T-helper 2 cell treated with Interferon-gamma antibody and Interleukin-4, amounts not matched to agents 100 ng/mL and 5 ng/mL, for 36 hours (primary cell): ENCODE results near the gene GRIP2. TPM values are rescaled to one million over a fixed set of nuclear protein-coding genes. Genes with fewer than 3 reads are reported as not detected.

Experiments used
- intact Hi-C: fragments of 100-400 bp; cut with micrococcal nuclease; formaldehyde crosslinking; loops from one replicate; pipeline ENCODE4 v1.15.1; 2023
- total RNA-seq: library from RNA; stranded (reverse); gene quantifications from 2 replicates; pipeline ENCODE4 v1.2.3, GENCODE V29; 2022

Gene GRIP2
- total RNA-seq, 1 donor from 2014 or later, result not detected

DNA sequence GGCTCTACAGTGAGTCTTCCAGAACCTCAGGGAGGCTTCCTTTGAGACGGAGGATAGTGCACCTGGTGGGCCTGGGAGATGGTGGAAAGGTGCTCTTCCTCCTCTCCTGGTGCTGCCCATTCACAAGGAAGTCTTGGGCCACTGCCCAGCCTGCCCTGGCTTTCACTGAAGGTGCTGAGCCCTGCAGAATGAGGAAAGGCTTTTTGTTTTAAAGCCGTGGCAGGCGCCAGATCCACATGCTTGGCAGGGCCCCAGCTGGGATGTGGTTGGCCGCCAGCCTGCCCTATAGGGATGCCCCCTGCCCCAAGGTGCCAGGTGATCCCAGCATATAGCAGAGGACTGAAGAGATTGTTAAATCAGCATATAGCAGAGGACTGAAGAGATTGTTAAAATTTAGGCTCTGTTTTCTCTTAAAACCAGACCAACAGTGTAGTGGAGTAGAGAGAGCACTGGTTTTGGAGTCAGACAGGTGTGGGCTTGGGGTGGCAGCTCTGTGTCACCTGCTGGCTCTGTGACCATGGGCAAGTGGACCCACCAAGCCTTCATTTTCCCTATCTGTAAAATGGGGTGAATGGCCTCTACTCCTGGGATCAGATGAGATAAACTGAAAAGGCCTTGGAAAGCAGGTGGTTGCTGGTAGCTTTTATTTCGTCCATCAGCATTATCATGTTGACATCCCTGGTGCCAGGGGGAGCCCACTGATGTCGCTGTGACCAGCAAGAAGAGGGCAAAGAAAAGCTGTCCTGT, 84.4 kb downstream of the GRIP2 start:
- intact Hi-C loops, result no loop called here

DNA sequence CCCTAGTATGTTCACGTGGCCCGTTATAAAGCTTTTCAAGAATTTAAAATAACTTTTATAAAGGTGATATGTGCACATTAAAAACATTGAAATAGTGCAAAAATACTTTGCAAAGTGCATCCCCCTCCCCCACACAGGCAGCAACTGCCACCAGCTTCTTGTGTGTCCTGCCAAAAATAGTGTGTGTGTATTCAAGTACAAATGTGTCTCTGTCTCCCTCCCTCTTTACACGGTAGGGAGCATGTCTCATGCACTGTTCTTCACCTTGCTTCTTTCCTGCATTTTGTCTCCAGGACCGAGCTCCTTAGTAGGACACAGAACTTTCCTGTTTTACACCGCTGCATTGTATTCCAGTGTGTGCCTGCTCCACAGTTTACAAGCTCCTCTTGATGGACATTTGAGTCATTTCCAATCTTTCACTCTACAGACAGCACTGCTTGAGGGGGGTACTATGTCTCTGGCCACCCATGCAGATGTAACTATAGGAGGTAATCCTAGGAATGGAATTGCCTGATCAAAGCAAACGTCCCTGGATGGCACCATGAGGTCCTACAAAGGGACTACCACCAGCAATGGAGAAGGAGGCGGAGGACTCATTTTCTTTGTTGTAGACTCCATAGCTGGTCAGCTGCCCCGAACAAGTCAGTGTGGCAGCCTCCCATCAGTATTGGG, 85.4 kb downstream of the GRIP2 start:
- intact Hi-C loops, result no loop called here

DNA sequence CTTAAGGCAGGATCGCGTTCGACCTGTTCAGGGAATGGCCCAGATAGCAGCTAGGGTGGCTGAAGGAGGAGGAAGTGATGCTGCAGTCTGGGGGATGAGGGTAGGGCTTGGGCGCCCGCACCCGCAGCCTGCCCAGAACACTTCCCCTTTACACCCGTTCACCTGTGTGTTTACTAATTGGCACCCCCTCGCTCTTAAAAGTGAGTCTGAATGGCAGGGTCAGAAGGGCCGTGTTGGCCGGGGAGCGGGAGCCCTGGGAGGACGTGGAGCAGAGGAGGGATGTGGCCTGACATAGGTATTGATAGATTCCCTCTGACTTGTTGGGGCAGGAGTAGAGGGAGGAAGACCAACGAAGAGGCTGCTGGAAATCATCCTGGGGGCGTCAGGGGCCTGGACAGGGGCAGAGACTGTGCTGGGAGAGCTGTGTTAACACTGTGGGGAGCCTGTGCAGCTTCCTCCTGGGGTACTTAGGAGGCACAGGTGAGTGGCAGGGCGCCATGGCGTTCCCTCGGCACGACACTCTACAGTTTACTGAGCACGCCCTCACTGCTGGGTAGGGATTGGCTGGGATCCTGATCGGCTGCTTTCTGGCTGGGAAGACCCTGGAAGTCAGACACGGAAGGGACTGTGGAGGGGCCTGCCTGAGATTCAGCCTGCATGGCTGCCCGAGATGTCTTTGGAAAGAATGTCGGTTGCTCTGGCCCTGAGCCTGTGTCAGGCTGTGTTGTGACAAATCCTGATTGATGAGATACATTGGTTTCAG, 86.1 kb downstream of the GRIP2 start:
- intact Hi-C loops, result no loop called here

DNA sequence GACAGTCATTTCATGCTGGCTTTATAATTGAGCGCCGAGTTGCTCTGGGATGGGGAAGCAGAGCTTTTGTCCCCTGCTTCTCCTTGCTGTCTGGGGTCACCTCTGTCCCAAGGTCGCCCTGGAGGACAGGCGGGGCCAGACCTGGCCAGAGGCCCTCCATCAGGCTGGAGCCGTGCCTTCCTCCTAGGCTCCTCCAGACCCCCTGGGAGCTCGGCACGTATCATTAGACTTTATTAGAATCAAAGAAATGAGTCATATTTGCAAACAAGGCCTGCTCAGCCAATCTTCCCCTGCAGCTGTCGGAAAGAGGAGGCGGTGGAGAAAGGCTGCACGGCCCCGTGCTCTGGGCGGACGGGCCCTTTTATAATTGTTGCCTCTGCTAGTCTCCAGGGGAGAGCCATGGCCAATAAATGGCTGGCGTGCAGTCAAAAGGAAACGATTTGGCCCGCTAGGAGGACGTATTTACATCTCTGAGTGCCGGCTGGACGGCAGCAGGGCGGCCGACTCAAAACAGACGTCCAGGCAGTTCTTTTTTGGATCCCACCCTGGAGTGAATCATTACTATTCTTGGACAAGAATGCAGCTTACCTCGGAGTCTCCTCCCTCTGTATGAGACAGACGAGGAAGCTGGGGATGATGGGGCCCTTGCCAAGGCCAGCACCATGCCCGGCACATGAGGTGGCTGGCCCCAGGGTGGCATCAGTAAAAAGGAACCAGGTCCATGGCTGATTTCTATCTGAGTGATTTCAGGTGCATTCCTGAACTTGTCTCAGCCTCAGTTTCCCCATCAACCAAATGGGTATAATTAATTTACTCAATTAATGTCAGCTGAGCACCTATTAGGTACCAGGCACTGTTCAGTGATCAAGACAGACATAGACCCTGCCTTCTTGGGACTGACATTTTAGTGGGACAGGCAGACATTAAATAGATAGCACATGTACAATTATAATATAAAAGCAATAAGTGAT, 87.1 kb downstream of the GRIP2 start:
- intact Hi-C loops, result no loop called here

DNA sequence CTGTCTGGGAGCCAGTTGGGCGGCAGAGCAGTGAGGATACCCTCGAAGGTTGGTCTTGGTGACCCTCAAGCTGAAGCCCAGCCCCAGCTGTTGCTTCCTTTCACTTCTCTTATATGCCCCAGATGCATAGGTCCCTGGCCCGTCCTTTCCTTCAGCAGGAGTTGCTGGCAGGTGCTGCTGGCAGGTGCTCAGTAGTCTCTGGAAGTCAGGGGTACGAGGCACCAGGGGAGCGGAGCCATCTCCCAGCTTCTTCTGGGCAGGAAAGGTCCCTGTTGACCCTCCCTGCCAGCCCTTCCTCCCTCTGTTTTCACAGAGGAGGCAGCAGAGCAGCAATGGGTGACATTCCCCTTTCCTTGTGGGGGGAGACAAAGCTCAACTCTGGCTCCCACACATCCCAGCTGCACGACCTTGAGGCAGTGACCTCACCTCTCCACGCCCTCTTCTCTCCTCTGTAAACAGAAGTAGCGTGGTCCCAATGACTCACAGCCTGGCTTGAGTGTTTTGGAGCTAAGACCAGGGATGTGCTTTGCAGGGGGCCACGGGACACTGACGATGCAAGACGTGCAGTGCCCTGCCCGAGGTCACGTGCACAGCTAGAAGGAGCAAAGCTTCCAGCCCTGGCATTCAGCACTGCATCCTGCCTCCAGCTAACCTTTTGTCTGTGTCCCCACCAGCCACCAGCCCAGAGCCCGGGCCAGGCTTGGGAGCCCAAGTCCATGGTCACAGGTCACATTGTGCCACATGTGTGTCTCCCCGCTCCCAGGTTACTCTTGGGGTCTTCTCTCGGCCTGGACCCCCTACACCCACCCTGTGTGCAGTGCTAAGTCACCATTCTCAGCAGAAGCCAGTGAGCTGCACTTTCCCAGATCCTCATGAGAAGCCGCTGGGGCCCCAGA, 88.0 kb downstream of the GRIP2 start:
- intact Hi-C loops, result no loop called here

DNA sequence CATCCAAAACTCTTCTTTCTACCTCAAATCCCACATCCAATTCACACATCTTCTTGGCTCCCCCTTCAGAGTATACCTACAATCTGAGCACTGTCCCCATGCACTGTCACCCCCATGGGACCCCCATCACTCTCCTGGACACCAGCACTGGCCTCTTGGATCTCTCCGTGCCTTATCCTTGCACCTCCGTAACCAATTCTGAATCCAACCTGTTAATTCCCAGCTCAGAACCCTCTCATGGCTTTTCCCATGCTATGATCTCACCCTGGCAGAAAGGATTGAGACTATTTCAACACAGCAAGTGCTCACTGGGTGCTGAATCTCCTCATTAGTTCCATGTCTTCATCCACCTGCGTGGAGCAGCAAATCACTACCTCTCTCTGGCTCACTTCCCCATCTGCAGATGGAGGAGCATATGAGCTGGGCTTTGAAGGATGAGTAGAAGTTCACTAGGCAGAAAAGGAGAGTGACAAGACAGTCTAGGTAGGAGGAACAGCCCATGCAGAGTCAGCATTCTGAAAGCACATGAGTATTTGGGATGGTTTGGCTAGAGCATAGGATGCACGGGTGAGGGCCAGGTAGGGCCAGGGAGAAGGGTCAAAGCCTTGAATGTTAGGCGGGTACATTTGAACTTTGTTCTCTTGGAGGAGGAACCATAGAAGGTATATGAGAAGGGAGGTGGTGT, 89.1 kb downstream of the GRIP2 start:
- intact Hi-C loops, result no loop called here

DNA sequence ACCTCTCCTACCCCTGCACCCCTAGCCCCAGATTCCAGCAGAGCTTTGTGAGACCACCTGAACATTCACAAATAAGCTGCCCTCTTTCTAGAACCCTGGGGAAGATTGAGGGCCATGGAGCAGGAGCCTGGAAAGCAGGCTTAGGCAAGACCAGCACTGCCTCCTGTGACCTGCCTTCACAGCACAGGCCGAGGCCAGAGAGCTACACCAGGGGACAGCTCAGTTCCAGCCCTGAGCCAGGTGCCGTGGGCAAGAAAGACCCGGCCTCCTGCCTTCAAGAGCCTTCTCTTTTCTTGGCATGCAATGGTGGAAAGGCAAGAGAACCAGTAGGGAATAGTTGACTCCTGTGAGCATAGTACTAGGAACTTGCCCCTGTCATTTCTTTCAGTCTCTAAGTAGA, 89.6 kb downstream of the GRIP2 start:
- intact Hi-C loops, result no loop called here

DNA sequence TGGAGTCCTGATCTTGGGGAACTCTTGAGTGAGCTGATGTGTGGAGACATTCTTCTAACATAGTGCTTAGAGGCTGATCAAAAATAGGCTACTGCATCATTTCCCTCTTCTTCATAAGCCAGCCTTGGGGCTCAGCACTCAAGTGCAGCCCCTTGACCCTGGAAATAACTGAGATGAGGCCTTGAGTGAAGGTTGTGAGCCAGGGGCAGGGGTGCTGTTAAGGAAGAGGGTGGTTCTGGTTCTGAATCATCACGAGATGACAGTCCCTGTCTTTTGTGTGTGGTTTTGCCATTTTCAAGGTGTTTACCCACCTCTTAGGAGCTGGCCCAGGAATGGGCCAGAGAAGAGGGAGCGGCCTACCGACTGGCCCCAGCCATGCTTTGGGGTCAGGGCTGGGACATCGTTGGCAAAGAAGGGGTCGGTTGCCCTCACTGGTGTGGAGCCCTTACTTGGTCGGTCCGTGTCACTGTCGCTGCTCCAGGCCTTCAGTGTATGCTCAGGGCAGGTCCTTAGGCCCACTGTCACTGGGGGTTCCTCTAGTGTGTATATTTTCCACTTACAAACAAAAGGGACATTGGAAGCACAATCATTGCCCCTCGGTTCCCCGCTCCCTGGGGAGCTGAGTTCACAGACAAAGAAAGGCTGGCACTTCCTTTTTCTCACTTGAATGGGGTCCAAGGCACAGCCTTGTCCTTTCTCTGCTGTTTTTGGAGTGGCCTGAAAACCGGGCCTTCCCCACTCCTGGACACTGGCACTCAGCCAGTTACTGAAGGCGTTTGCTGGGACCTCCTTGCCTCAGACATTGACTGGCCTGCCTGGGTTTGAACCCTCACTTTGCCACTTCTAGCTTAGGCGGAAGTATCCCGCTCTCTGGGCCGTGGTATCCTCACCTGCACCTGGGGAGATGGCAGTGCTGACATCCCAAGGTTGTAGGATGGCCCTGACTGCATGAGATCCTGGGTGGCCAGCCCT, 91.1 kb downstream of the GRIP2 start:
- intact Hi-C loops, result no loop called here

DNA sequence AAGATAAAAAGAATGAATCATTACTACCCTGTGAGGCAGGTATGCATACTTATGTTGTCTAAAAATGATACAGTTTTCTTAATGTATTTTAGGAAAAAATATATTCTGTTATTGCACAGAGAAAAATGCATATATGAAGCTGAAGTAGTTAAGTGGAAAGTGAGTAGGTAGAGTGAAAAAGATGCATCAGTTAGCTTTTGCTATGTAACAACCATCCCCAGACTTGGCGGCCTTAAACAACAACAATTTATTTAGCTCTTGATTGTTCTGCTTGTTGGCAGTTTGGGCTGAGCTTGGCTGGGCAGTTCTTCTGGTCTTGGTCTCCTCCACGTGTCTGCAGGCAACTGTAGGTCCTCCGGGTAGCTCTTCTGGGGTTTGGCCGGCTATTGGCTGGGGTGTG, 92.1 kb downstream of the GRIP2 start:
- intact Hi-C loops, result no loop called here

DNA sequence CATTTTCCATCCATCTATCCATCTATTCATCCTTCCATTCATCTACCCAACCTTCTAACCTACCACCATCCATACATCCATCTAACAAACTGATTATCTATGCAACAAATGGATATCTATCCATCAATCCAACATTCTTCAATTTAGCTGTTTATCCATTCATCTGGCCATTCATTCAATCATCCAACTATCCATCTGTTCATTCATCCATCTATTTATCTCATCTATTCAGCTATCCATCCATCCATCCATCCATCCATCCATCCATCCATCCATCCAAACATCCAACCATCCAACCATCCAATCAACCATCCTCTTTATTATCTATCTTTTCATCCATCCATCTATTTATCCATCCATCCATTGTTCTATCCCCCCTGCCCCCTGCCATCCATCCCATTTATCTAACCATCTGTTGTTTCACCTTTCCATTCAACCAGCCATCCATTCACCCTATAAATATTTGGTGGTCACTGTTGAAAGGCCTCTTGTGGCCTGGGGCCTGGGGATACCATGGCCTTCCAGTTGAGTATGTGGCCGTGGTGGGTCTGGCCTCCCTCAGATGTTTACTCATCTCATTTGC, 93.1 kb downstream of the GRIP2 start:
- intact Hi-C loops, result no loop called here

DNA sequence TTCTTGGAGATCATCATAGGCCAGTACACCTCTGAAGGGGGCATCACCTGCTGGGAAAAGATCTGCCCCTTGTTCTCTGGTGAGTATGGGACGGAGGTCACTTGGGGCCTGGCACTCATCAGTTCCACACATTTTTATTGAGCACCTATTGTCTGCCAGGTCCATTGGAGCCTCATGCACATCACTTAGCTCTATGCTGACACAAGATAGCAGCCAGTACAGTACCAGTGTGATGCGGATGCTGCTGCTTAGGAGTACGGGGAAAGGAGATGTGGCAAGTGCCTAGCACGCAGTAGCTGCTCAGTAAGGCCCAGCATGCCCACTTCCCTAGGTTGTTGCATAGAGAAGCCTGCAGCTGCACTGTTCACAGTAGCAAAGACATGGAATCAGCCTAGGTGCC, 94.4 kb downstream of the GRIP2 start:
- intact Hi-C loops, result no loop called here

DNA sequence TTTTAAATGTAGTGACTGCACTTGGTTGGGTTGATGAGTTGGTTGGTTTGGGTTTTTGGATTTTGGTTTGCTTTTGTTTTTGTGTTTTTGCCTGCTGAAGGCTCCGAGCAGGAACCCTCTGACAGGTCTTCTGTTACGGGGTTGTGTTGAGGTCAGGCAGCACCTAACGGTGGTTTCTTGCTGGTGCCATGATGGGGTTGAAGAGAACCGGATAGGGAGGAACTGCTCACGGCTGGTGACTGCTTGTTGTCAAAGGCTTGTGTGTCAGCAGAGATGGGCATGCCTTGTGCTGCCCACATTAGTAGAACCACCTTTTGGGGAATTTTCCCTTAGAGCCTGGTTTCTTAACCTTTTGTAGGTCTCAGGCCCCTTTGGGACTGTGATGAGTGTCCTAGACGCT, 95.8 kb downstream of the GRIP2 start:
- intact Hi-C loops, result no loop called here

DNA sequence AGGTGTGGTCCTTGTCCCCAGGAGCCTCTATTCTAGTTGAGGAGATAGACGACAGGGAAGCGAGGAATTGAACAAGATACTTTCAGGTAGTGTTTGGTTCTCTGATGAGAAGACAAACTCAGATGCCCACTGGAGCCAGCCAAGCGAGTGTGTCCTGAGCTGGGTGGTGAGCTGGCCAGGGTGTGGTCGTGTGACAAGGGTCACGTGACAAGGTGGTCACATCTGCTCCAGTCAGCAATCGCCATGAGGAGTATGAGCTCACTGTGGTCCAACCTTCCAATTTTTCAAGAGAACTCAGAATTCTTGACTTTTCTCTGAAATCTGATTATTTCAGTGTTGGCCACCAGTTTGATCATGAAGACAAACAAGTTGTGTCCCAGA, 98.2 kb downstream of the GRIP2 start:
- intact Hi-C loops, result no loop called here

DNA sequence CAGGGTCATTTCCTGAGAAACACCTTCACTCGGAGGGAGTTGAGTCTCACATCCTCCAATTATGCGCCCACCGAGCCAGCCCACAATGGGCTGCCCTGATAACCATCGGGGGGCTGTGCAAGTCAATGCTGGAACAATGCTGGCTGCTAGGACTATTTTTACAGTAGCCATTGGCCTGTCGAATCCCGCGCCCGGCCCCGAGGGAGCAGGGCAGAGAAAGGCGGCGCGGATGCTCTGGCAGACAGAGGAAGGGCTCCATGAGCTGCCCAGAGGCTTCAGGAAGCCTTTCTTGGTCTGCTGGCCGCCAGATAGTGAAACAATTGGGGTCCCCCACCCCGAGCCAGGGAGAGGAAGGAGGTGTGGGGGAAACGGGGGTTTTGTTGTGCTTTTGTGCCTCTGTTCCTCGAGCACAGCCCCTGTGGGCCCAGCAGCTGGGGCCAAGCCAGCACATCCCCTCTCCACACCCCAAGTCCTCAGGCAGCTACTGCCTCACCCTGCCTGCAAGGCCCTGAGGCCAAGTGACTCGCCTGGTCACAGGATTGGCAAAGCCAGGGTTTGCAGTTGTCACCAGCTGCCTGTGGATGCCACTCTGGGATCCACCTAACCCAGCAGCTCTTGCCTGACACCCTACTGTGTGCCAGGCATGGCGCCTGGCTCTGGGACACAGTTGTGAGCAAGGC, 98.8 kb downstream of the GRIP2 start:
- intact Hi-C loops, result no loop called here

DNA sequence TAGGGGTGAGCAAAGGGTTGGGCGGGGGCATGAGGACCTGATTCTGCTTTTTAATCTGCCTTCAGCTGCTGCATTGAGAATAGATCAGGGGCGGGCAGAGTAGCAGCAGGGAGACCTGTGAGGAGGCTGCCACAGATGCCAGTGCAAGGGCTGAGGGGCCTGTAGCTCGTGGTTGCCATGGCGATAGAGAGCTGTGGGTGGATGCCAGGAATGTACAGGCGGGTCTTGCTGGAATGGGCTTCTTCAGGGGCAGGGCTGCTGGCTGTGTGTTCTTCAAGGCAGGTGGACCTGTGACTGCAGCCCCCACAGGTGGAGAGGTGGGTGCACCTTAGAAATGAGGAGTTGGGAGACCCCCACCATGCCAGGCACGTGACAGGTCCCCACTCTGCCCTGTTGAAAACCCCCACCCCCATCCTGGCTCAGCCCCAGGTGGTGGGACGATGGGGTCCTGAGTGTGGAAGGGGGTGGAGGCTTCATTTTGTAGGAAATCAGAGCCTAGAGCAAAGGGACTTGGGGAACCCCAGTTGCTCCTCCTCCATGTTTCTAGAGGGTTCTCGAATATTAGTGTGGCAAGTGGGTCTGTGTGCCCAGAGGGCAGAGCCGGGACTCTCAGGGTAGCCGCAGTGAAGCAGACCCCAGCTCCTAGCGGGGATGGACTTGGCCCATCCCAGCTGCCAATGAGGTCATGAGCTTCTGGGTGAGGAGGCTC, 99.5 kb downstream of the GRIP2 start:
- intact Hi-C loops, result no loop called here

DNA sequence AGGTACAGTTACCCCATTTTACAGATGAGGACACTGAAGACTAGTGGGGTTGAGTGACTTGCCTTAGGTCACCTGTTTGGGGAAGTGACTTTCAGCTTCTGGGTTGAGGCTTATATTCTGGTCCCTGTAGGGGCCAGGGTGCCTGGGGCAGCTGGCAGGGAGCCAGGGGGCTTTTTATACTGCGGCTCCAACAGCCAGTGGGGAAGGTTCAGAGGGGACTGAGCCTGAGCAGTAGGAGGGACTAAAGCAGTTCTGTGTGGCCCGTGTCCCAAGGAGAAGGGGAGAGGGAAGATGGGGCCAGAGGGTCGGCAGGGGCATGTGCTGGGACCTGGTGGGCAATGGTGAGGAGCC, 100.0 kb downstream of the GRIP2 start:
- intact Hi-C loops, result no loop called here
